Measurements from ENCODE around the gene ARIH1. TPM values are rescaled to one million over a fixed set of nuclear protein-coding genes. Genes with fewer than 3 reads are reported as not detected.
A peak's percentile ranks its signal among the peaks of the same experiment; 100 is the strongest.
"Not testable (repeated sequence)": the region's sequence is repeated elsewhere in the genome, so short reads cannot be mapped to it uniquely, and the experiment has no call there.

The ARIH1 gene
- polyA plus RNA-seq, 1 of the 3 experiments (the other 2 are of a cell fraction): 48.3 TPM

DNA sequence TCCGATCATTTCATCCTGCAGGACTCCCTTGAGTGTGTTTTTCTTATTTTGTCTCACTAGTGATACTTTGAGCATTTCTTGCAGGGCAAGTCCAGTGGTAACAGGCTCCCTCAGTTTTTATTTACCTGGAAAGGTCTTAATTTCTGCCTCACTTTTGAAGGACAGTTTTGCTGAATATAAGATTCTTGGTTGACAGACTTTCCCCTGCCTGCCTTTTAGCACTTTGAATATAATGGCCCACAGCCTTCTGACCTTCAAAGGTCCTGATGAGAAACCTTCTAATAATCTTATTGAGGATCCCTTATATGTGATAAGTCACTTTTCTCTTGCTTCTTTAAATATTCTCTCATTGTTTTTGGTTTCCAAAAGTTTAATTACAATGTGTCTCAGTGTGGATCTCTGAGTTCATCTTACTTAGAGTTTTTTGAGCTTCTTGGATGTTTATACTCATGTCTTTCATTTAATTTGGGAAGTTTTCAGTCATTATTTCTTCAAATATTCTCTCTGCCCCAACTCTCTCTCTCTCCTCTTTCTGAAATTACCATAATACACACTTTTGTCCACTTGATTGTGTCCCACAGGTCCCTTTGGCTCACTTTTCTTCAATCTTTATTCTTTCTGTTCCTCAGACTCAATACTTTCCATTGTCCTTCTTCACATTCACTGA is 36.3 kb upstream of the ARIH1 start:
- Histone ChIP-seq H3K4me2 (no peak overlapping the region), H3K9me2 (no peaks in the 10 kb centered on the region), H3K9me3 (peaks cover 9% of the 10 kb centered on the region), H3K9ac (no peak overlapping the region), H3K4me3 (ENCODE audit: low read depth in 2 of 2, low read length in 1 of 2) (no peak overlapping the region), H3K27me3 (ENCODE audit: insufficient read depth) (no peaks in the 10 kb centered on the region), H3K4me1 (ENCODE audit: control insufficient read depth in 1 of 2, insufficient read depth in 2 of 2, low read depth in 1 of 2, low read length in 1 of 2) (no peaks in the 10 kb centered on the region), H3K36me3 (replicated peaks in 1 of 2; ENCODE audit: control insufficient read depth in 1 of 2, insufficient read depth in 2 of 2, low read length in 1 of 2) (no peaks in the 10 kb centered on the region), H3K27ac (ENCODE audit: low read depth in 2 of 2, low read length in 1 of 2) (no peak overlapping the region), H3K79me2 (ENCODE audit: insufficient read depth) (no peaks in the 10 kb centered on the region), H3F3A (replicated peaks; ENCODE audit: insufficient read depth) (no peaks in the 10 kb centered on the region), H2AFZ (ENCODE audit: low read depth) (no peak overlapping the region), H4K20me1 (ENCODE audit: insufficient read depth) (no peaks in the 10 kb centered on the region)
- TF ChIP-seq, protein P1, sequence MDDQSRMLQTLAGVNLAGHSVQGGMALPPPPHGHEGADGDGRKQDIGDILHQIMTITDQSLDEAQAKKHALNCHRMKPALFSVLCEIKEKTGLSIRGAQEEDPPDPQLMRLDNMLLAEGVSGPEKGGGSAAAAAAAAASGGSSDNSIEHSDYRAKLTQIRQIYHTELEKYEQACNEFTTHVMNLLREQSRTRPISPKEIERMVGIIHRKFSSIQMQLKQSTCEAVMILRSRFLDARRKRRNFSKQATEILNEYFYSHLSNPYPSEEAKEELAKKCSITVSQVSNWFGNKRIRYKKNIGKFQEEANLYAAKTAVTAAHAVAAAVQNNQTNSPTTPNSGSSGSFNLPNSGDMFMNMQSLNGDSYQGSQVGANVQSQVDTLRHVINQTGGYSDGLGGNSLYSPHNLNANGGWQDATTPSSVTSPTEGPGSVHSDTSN (IDR thresholded peaks at IDR 0.05): no peak
- TF ChIP-seq CHD2 (IDR thresholded peaks at IDR 0.05; ENCODE audit: low read length, partially characterized antibody) (no peak), RCOR1 (IDR thresholded peaks at IDR 0.05; ENCODE audit: low read length) (no peak), GATA2 (CRISPR knock-in tag; IDR thresholded peaks at IDR 0.05) (no peak), FOSL2 (IDR thresholded peaks at IDR 0.05; ENCODE audit: borderline replicate concordance, low read depth) (no peak), EP300 (IDR thresholded peaks at IDR 0.05; ENCODE audit: borderline replicate concordance in 1 of 2, low read depth in 1 of 2, low read length in 1 of 2) (no peak), FOXM1 (IDR thresholded peaks at IDR 0.05; ENCODE audit: low read depth) (no peak), RXRA (IDR thresholded peaks at IDR 0.05; ENCODE audit: borderline replicate concordance, low read depth) (no peak), SIN3A (IDR thresholded peaks at IDR 0.05; ENCODE audit: borderline replicate concordance, low read depth, low read length) (no peak)
- no peak for DNase-seq
- POLR2A ChIA-PET: interaction anchor here (0.6 kb wide), 1 partner anchor 12 kb away, joined by 3 read pairs; no protein-coding TSS in a partner anchor
- 5% methylated on average over 1 of the region's 1 CpG for WGBS (ENCODE audit: low lambda C conversion rate)
- CTCF ChIA-PET: no interaction called here

DNA sequence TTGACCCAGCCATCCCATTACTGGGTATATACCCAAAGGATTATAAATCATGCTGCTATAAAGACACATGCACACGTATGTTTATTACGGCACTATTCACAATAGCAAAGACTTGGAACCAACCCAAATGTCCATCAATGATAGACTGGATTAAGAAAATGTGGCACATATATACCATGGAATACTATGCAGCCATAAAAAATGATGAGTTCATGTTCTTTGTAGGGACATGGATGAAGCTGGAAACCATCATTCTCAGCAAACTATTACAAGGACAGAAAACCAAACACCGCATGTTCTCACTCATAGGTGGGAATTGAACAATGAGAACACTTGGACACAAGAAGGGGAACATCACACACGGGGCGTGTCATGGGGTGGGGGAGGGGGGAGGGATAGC is 31.3 kb upstream of the ARIH1 start:
- WGBS (ENCODE audit: low lambda C conversion rate): 73% methylated on average over 5 of the region's 5 CpGs

DNA sequence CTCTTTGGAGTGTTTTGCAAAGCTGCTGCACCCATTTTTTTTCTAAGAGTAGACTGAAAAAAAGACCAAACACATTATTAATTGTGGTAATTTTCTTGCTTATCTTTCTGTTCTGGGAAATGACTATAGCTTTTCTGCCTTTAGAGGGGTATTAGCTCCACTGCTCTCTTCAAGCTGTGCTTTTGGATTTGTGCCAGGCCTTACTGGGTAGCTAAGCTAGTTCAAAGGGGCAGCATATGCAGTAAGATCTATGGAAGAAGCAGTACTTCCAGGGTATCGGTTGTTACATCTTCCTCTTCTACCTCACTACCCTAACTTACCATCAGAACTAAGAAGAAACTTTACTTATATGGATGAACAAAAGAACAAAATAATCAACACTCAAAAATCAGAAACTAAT is 28.7 kb upstream of the ARIH1 start:
- 54% methylated on average over 1 of the region's 1 CpG for whole genome bisulfite sequencing (ENCODE audit: low lambda C conversion rate)
- H3F3A ChIP-seq (replicated peaks; ENCODE audit: insufficient read depth): no peaks in the 10 kb centered on the region
- no peaks in the 10 kb centered on the region for H3K9me3 ChIP-seq
- no peak overlapping the region for H3K4me2 ChIP-seq
- H3K36me3 ChIP-seq (replicated peaks in 1 of 2; ENCODE audit: control insufficient read depth in 1 of 2, insufficient read depth in 2 of 2, low read length in 1 of 2): no peaks in the 10 kb centered on the region
- DNase-seq: peak; percentile 19
- no peaks in the 10 kb centered on the region for H3K79me2 ChIP-seq (ENCODE audit: insufficient read depth)
- no peaks in the 10 kb centered on the region for H3K9me2 ChIP-seq
- H3K27me3 ChIP-seq (ENCODE audit: insufficient read depth): no peaks in the 10 kb centered on the region
- no peak overlapping the region for H2AFZ ChIP-seq (ENCODE audit: low read depth)
- ChIA-PET POLR2A (no interaction called here), CTCF (interaction anchor here (0.8 kb wide), 1 partner anchor 12 kb away, joined by 3 read pairs; no protein-coding TSS in a partner anchor)
- H3K4me3 ChIP-seq (ENCODE audit: low read depth in 2 of 2, low read length in 1 of 2): no peak overlapping the region
- H3K27ac ChIP-seq (ENCODE audit: low read depth in 2 of 2, low read length in 1 of 2): no peak overlapping the region
- no peaks in the 10 kb centered on the region for H4K20me1 ChIP-seq (ENCODE audit: insufficient read depth)
- H3K9ac ChIP-seq: no peak overlapping the region
- no peaks in the 10 kb centered on the region for H3K4me1 ChIP-seq (ENCODE audit: control insufficient read depth in 1 of 2, insufficient read depth in 2 of 2, low read depth in 1 of 2, low read length in 1 of 2)
- no peak for TF ChIP-seq EZH2phosphoT487 (IDR thresholded peaks at IDR 0.05; ENCODE audit: borderline replicate concordance, low read depth)
- no peak for TF ChIP-seq FOXJ3 (CRISPR knock-in tag; IDR thresholded peaks at IDR 0.05)
- TF ChIP-seq POLR2AphosphoS5 (IDR thresholded peaks at IDR 0.05; ENCODE audit: low read depth, low read length): no peak
- TF ChIP-seq, protein P2, sequence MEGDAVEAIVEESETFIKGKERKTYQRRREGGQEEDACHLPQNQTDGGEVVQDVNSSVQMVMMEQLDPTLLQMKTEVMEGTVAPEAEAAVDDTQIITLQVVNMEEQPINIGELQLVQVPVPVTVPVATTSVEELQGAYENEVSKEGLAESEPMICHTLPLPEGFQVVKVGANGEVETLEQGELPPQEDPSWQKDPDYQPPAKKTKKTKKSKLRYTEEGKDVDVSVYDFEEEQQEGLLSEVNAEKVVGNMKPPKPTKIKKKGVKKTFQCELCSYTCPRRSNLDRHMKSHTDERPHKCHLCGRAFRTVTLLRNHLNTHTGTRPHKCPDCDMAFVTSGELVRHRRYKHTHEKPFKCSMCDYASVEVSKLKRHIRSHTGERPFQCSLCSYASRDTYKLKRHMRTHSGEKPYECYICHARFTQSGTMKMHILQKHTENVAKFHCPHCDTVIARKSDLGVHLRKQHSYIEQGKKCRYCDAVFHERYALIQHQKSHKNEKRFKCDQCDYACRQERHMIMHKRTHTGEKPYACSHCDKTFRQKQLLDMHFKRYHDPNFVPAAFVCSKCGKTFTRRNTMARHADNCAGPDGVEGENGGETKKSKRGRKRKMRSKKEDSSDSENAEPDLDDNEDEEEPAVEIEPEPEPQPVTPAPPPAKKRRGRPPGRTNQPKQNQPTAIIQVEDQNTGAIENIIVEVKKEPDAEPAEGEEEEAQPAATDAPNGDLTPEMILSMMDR (IDR thresholded peaks at IDR 0.05): no peak
- TF ChIP-seq, protein P3, sequence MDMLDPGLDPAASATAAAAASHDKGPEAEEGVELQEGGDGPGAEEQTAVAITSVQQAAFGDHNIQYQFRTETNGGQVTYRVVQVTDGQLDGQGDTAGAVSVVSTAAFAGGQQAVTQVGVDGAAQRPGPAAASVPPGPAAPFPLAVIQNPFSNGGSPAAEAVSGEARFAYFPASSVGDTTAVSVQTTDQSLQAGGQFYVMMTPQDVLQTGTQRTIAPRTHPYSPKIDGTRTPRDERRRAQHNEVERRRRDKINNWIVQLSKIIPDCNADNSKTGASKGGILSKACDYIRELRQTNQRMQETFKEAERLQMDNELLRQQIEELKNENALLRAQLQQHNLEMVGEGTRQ (IDR thresholded peaks at IDR 0.05; ENCODE audit: borderline replicate concordance, low read depth, low read length): no peak
- no peak for TF ChIP-seq TEAD4 (IDR thresholded peaks at IDR 0.05; ENCODE audit: borderline replicate concordance, insufficient read depth)
- TF ChIP-seq GABPA (IDR thresholded peaks at IDR 0.05; ENCODE audit: low read depth): no peak
- TF ChIP-seq FOSL2 (IDR thresholded peaks at IDR 0.05; ENCODE audit: borderline replicate concordance, low read depth): no peak

More for the DNA sequence above, 31.3 kb upstream of the ARIH1 start:
- DNase-seq; H3K4me1 ChIP-seq (ENCODE audit: control insufficient read depth in 1 of 2, insufficient read depth in 2 of 2, low read depth in 1 of 2, low read length in 1 of 2); H3K9me3 ChIP-seq; H3K4me3 ChIP-seq (ENCODE audit: low read depth in 2 of 2, low read length in 1 of 2); H3K4me2 ChIP-seq; H3K27me3 ChIP-seq (ENCODE audit: insufficient read depth); H3K9ac ChIP-seq; H3K36me3 ChIP-seq (replicated peaks in 1 of 2; ENCODE audit: control insufficient read depth in 1 of 2, insufficient read depth in 2 of 2, low read length in 1 of 2); H3F3A ChIP-seq (replicated peaks; ENCODE audit: insufficient read depth); H3K79me2 ChIP-seq (ENCODE audit: insufficient read depth); H3K9me2 ChIP-seq; POLR2A ChIA-PET; H2AFZ ChIP-seq (ENCODE audit: low read depth); H3K27ac ChIP-seq (ENCODE audit: low read depth in 2 of 2, low read length in 1 of 2); H4K20me1 ChIP-seq (ENCODE audit: insufficient read depth): not testable (repeated sequence)
- CTCF ChIA-PET: interaction anchor here (0.6 kb wide), 1 partner anchor 41 kb away, joined by 4 read pairs; no protein-coding TSS in a partner anchor

All from SK-N-SH (cell line).